ENCODE results near the gene KIF5C. TPM values are rescaled to one million over a fixed set of nuclear protein-coding genes. Genes with fewer than 3 reads are reported as not detected.
"Not testable (repeated sequence)": the region's sequence is repeated elsewhere in the genome, so short reads cannot be mapped to it uniquely, and the experiment has no call there.

Gene KIF5C
- total RNA-seq, 1 donor from 2014 or later: 63.1 TPM

GRCh38 chr2:148979164-148979918 lies 104.3 kb downstream of the KIF5C start:
- Mint-ChIP-seq H3K27me3 (ENCODE audit: insufficient read depth, low read depth) (peaks cover 5% of the 10 kb centered on the region), H3K36me3 (peaks cover 32% of the 10 kb centered on the region), H3K27ac (no peak overlapping the region), H3K4me1 (peaks cover 20% of the 10 kb centered on the region), H3K4me3 (no peak overlapping the region), H3K9me3 (no peaks in the 10 kb centered on the region)
- Histone ChIP-seq H3K4me1 (peaks cover 27% of the 10 kb centered on the region), H3K4me3 (no peak overlapping the region), H3K27ac (peak overlapping the region; percentile 55), H3K27me3 (no peaks in the 10 kb centered on the region), H4K20me1 (ENCODE audit: low read depth) (peaks cover 25% of the 10 kb centered on the region), H3K79me2 (ENCODE audit: low read depth) (no peaks in the 10 kb centered on the region), H3K9ac (no peak overlapping the region), H3K4me2 (peak overlapping the region; percentile 56), H2AFZ (replicated peaks) (no peak overlapping the region), H3K9me3 (ENCODE audit: low read depth) (no peaks in the 10 kb centered on the region), H3K36me3 (peaks cover 23% of the 10 kb centered on the region), H3F3A (ENCODE audit: low read depth) (peaks cover 22% of the 10 kb centered on the region)
- no peak for DNase-seq (ENCODE audit: low spot score)
- TF ChIP-seq EZH2 (IDR thresholded peaks at IDR 0.05): no peak
- no peak for TF ChIP-seq EZH2phosphoT487 (IDR thresholded peaks at IDR 0.05)
- no peak for TF ChIP-seq CTCF (IDR thresholded peaks at IDR 0.05)

- H3K4me1 ChIP-seq: peaks cover 26% of the 10 kb centered on the region
- Mint-ChIP-seq H3K36me3 (peaks cover 29% of the 10 kb centered on the region), H3K4me1 (peaks cover 16% of the 10 kb centered on the region), H3K27me3 (ENCODE audit: insufficient read depth, low read depth) (peaks cover 5% of the 10 kb centered on the region), H3K27ac (no peak overlapping the region), H3K9me3 (no peaks in the 10 kb centered on the region), H3K4me3 (no peak overlapping the region)
- peaks cover 22% of the 10 kb centered on the region for H3F3A ChIP-seq (ENCODE audit: low read depth)
- H3K9me3 ChIP-seq (ENCODE audit: low read depth): no peaks in the 10 kb centered on the region
- H3K79me2 ChIP-seq (ENCODE audit: low read depth): no peaks in the 10 kb centered on the region
- no peak overlapping the region for H3K4me3 ChIP-seq
- TF ChIP-seq EZH2phosphoT487 (IDR thresholded peaks at IDR 0.05) (no peak), CTCF (IDR thresholded peaks at IDR 0.05) (no peak), EZH2 (IDR thresholded peaks at IDR 0.05) (no peak)
- no peak overlapping the region for H3K9ac ChIP-seq
- H3K36me3 ChIP-seq: peaks cover 28% of the 10 kb centered on the region
- H3K4me2 ChIP-seq: peak overlapping the region; percentile 56
- H2AFZ ChIP-seq (replicated peaks): no peak overlapping the region
- peaks cover 25% of the 10 kb centered on the region for H4K20me1 ChIP-seq (ENCODE audit: low read depth)
- H3K27me3 ChIP-seq: no peaks in the 10 kb centered on the region
- DNase-seq (ENCODE audit: low spot score): peak; percentile 61
- H3K27ac ChIP-seq: peak overlapping the region; percentile 55
Observed at GRCh38 chr2:148979919-148980277, 104.9 kb downstream of the KIF5C start.

GRCh38 chr2:148980496-148980895 lies 105.5 kb downstream of the KIF5C start:
- Histone ChIP-seq H3K4me1 (peaks cover 26% of the 10 kb centered on the region), H3K4me2 (peak overlapping the region; percentile 56), H4K20me1 (ENCODE audit: low read depth) (peaks cover 25% of the 10 kb centered on the region), H3K36me3 (peaks cover 29% of the 10 kb centered on the region), H3F3A (ENCODE audit: low read depth) (peaks cover 22% of the 10 kb centered on the region), H3K27ac (peak overlapping the region; percentile 55)
- not testable (repeated sequence) for DNase-seq (ENCODE audit: low spot score); H3K27ac Mint-ChIP-seq; H2AFZ ChIP-seq (replicated peaks); H3K9me3 ChIP-seq (ENCODE audit: low read depth); H3K27me3 Mint-ChIP-seq (ENCODE audit: insufficient read depth, low read depth); H3K9ac ChIP-seq; H3K4me3 ChIP-seq; H3K4me3 Mint-ChIP-seq; H3K9me3 Mint-ChIP-seq; H3K27me3 ChIP-seq; H3K79me2 ChIP-seq (ENCODE audit: low read depth)
- H3K4me1 Mint-ChIP-seq: peaks cover 16% of the 10 kb centered on the region
- peaks cover 27% of the 10 kb centered on the region for H3K36me3 Mint-ChIP-seq

GRCh38 chr2:148981324-148981723 lies 106.3 kb downstream of the KIF5C start:
- H3K27me3 ChIP-seq: no peaks in the 10 kb centered on the region
- H3K4me1 Mint-ChIP-seq: peaks cover 16% of the 10 kb centered on the region
- peaks cover 29% of the 10 kb centered on the region for H3K36me3 Mint-ChIP-seq
- no peaks in the 10 kb centered on the region for H3K9me3 Mint-ChIP-seq
- H3F3A ChIP-seq (ENCODE audit: low read depth): peaks cover 22% of the 10 kb centered on the region
- H3K27ac ChIP-seq: no peak overlapping the region
- peaks cover 26% of the 10 kb centered on the region for H3K4me1 ChIP-seq
- H3K79me2 ChIP-seq (ENCODE audit: low read depth): no peaks in the 10 kb centered on the region
- H2AFZ ChIP-seq (replicated peaks): no peak overlapping the region
- H3K4me3 ChIP-seq: no peak overlapping the region
- DNase-seq (ENCODE audit: low spot score): no peak
- no peak overlapping the region for H3K4me3 Mint-ChIP-seq
- H3K27ac Mint-ChIP-seq: no peak overlapping the region
- peaks cover 25% of the 10 kb centered on the region for H4K20me1 ChIP-seq (ENCODE audit: low read depth)
- no peaks in the 10 kb centered on the region for H3K9me3 ChIP-seq (ENCODE audit: low read depth)
- TF ChIP-seq CTCF (IDR thresholded peaks at IDR 0.05) (no peak), EZH2phosphoT487 (IDR thresholded peaks at IDR 0.05) (no peak), EZH2 (IDR thresholded peaks at IDR 0.05) (no peak)
- peaks cover 29% of the 10 kb centered on the region for H3K36me3 ChIP-seq
- H3K4me2 ChIP-seq: no peak overlapping the region
- H3K9ac ChIP-seq: no peak overlapping the region
- peaks cover 3% of the 10 kb centered on the region for H3K27me3 Mint-ChIP-seq (ENCODE audit: insufficient read depth, low read depth)
